ENCODE data around the gene ZNF229.
A peak's percentile ranks its signal among the peaks of the same experiment; 100 is the strongest.
"Not testable (repeated sequence)": the region's sequence is repeated elsewhere in the genome, so short reads cannot be mapped to it uniquely, and the experiment has no call there.

Gene ZNF229

DNA sequence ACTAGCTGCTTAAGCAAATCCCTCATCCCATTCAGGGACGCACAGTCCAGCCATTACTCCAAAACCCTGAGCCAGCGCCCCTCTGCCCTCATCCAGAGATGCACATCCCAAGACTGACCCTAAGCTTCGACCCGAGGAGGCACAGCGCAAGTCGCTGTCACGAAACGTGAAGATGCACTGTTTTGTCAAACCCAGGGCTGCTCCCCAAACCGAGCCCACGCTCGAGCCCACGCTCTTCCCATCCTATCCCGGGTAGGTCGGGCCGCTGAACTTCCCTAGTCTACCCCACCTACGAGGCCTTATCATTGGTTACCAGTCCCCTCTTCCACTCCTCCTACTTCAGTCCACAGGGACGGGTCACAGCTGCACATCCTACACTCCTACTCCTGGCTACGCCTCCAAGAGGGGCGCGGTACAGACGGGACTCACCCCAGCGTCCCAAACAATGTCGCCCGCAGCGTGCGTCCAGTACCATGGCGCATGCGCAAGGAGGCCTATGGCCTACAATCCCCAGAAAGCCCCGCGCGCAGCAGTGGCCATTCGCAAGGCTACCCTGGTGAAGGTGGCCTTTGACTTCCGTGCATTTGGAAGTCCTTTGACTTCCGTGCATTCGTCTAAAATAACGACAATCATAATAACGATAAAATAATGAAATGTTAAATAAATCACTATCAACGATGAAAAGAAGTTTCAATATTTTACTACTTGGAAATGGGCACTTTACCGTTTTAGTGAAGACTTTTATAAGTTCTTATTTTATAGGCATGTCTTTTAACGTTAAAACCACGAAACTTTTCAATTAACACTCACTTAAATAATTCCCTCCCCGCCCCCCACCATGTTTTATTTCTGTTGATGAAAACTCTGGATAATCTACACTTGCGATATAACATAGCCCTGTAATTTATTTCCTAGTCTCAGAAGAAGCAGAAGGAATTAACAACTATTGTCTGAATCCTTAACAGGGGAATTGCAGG is 46.8 kb downstream of the ZNF229 start, which contains the start of gene ZNF285:
Gene ZNF285 (minus strand): TSS at position 470 of the 977 bp plus-strand sequence. CDS start 4,395 bp downstream, outside the sequence.
- intact Hi-C loops (cut with micrococcal nuclease) = loop anchor here (10.0 kb wide), 1 partner anchor 103 kb away; the partner anchor contains the start of gene ZNF180
- peaks cover 66% of the 10 kb centered on the region for H3K9me3 Mint-ChIP-seq

GRCh38 chr19:44389268-44389667 is 59.0 kb downstream of the ZNF229 start:
- peaks cover 26% of the 10 kb centered on the region for H3K36me3 Mint-ChIP-seq (ENCODE audit: low read depth)
- H3K9me3 Mint-ChIP-seq = peaks cover 76% of the 10 kb centered on the region
- H3K4me3 Mint-ChIP-seq; H3K4me1 Mint-ChIP-seq (ENCODE audit: low read depth); H3K27me3 Mint-ChIP-seq; intact Hi-C loops (cut with micrococcal nuclease); H3K27ac Mint-ChIP-seq: not testable (repeated sequence)

More for the DNA sequence above, 46.8 kb downstream of the ZNF229 start, which contains the start of gene ZNF285:
- Mint-ChIP-seq H3K4me3 (peak within 1 kb of the TSS; percentile 79), H3K36me3 (ENCODE audit: low read depth) (peaks cover 23% of the 10 kb centered on the region), H3K27me3 (peaks cover 2% of the 10 kb centered on the region), H3K4me1 (ENCODE audit: low read depth) (peaks cover 9% of the 10 kb centered on the region), H3K27ac (peak within 1 kb of the TSS; percentile 72)

All from dendritic cell treated with granulocyte-macrophage colony-stimulating factor and Interleukin-4, amounts not matched to agents 40 ng/mL and 50 ng/mL, for 4 days (primary cell).